NCI-H524 treated with DMSO at 0.1 percent for 48 hours (cell line): Measurements from ENCODE around the gene POTEB3.
"Not testable (repeated sequence)": the region's sequence is repeated elsewhere in the genome, so short reads cannot be mapped to it uniquely, and the experiment has no call there.

Source experiments
- DNase-seq: peaks from one replicate; lab custom pipeline; 2025; lab: John Stamatoyannopoulos, UW

Gene POTEB3

DNA sequence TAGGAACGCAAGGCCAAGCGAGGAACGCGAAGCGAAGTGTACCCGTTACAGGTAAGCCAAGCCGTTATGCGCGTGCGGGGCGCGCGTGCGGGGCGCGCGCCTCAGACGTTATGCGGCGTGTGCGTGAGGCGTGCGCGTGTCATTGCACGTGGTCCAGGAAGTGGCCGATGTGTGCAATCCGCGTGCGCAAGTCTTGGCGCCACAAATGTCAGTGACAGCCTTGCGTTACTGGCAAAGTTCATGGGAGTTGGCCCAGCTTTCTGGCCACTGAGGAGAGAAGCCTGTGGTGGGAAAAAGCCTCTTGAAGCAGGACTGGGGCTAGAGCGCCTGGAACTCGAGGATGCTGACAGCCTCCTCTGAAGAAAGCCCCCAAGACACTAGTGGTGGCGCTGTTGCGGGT lies at the start of gene POTEB3:
Gene POTEB3 (minus strand): TSS at position 101 of the 400 bp plus-strand sequence. CDS start 488 bp downstream, outside the sequence.
- DNase-seq, result not testable (repeated sequence)

DNA sequence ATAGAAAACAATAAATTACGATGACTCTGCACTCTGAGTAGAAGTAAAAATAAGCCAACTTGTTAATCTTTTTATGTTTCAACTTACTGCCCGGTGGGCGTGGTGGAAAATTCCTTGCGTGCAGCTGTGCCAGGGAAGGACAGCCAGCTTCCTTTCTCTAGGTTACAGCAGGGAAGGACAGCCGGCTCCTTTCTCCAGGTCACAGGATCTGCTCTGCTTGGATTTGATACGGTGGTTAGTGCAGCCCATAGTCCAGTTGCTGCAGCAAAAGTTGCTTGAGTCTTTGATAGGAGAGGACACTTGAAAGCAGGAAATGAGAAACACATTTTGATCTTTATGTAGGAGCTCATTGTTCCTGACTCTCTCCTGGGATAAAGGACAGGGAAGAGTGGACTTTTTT lies 13.4 kb upstream of the POTEB3 start:
- DNase-seq, result not testable (repeated sequence)

DNA sequence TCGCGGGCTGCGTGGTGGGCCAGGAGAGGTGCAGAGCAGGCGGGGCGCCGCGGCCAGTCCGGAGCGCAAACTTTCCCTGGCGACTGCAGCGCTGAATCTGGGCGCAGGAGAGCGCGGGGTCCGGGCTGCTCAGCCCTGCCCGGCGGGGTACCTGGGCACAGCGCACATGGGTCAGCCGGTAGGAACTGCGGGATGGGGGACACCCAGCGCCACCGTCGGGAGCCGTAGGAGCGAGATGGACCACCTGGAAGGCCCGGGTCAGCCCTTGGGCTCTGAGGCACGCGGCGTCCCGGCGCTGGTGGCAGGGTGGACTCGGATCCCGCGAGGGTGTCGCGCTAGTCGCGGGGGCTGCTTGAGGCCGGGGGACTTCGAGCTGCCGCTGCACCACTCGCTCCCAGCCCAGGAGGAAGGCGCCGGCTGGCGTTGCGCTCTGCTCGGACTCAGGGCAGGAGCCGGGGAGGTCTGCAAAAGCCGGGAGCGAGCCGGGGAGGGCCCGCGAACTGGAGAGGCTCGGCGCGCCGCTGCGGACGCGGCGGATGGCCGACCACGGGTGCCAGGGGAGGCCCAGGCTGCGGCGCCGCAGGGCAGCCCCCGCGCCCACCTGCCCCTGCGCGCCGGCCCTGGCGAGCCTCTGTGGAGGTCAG lies 11.7 kb upstream of the POTEB3 start:
- DNase-seq, result not testable (repeated sequence)

GRCh38 chr15:21451487-21451886 lies 11.2 kb upstream of the POTEB3 start:
- not testable (repeated sequence) for DNase-seq

DNA sequence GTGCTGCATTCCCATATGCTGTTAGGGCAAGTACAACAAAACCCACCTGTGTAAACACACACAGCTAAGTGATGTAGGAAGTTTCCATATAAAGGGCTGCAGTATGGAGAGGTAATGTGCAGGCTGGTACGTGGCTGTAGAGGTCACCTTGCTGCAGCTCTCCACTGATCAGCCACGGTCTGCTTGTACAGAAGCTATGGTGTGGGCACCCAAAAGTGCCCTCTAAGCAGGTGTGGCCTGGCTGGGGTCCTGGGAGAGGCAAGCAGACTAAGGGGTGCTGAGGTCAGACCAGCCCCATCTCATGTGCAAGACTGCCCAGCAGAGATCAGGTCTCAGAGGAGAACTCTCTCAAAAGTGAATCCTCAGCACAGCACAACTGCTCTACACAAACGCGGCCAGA lies 32.9 kb downstream of the POTEB3 start:
- DNase-seq, result not testable (repeated sequence)

DNA sequence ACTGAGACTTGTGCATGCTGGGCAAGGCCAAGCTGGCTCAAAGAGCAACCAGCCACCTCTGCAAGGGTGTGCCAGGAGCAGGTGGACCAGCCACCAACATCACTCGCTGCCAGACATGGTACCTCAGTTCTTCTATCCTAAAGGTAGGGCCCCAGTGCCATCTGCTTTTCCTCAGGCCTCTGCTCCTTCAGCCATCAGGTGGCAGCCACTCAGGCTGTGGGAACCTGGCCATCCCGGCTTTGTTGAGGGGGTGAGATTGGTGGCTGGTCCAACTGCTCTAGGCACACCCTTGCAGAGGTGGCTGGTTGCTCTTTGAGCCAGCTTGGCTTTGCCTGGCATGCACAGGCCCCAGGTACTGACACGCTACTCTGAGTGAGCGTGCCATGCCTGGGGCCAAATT lies 38.8 kb downstream of the POTEB3 start:
- DNase-seq, result not testable (repeated sequence)

- not testable (repeated sequence) for DNase-seq
Observed at GRCh38 chr15:21399111-21399510, 41.2 kb downstream of the POTEB3 start.

- DNase-seq, result not testable (repeated sequence)
Observed at GRCh38 chr15:21398511-21398910, 41.8 kb downstream of the POTEB3 start.

DNA sequence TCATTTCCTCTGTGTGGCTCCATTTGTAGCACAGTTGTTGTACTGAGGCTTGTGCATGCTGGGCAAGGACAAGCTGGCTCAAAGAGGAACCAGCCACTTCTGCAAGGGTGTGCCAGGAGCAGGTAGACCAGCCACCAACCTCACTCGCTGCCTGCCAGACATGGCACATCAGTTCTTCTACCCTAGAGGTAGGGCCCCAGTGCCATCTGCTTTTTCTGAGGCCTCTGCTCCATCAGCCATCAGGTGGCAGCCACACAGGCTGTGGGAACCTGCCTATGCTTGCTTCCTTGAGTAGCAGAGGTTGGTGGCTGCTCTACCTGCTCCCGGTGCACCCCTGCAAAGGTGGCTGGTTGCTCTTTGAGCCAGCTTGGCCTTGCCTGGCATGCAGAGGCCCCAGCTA lies 42.6 kb downstream of the POTEB3 start:
- DNase-seq, result not testable (repeated sequence)

GRCh38 chr15:21397186-21397585 lies 43.1 kb downstream of the POTEB3 start:
- DNase-seq, result not testable (repeated sequence)

DNA sequence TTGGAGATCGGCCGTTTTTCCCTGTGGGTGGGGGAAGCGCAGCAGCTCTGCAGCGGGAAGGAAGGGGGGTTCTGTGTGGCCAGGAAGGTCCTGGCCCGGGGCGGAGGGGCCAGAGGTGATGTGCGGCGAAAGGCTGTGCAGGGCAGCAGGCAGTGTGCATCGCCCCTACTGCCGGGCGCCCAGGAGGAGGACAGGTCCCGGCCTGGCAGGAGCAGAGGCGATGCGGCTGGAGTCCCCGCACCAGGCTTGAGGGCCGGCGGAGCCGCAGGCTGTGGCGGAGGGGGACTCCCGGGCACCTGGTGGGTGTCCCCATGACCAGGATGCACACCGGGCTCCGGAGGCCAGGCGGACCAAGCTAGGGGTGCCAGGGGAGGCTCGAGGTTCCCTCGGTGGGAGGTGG lies 54.3 kb downstream of the POTEB3 start:
- not testable (repeated sequence) for DNase-seq

GRCh38 chr15:21383866-21384485 lies 56.3 kb downstream of the POTEB3 start:
- DNase-seq, result not testable (repeated sequence)

GRCh38 chr15:21373682-21374081 lies 66.6 kb downstream of the POTEB3 start:
- not testable (repeated sequence) for DNase-seq

DNA sequence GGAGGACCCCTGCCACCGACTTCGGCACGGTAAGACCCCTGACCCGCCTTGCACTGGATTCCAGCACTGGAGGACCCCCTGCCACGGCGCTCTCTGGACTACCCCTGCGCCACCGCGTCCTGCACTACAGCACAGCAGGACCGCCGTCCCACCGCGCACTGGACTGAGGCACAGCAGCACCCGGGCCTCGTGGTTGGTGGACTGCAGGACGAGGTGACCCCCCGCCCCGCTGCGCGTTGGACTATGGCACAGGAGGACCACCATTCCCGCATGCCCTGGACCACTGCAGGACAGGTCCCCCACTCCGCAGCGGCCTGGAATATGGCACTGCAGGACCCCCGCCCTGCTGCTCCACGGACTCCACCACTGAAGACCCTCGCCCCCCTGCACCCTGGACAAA lies 71.1 kb downstream of the POTEB3 start:
- not testable (repeated sequence) for DNase-seq

DNA sequence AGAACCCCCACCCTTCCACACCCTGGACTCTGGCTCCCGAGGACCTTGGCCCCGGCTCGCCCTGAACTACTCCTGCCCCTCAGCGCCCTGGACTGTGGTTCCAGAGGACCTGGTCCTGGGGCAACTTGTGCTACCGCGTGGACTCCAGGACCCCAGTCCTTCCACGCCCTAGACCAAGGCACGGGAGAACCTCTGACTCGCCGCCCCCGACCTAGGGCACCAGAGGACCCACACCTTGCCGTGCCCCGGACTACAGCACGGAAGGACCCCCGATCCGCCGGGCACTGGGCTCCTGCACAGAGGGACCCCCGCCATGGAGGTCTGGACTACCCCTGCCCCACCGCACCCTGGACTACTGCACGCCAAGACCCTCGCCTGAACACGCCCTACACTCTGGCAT lies 71.7 kb downstream of the POTEB3 start:
- not testable (repeated sequence) for DNase-seq
